Keratinocyte (primary cell): ENCODE measurements around the gene DNAJB2. TPM values are rescaled to one million over a fixed set of nuclear protein-coding genes. Genes with fewer than 3 reads are reported as not detected.

Experiments
- DNase-seq: peaks from one replicate; pipeline ENCODE4 v3.0.0-alpha.2; 2011; ENCODE audit warnings: low read depth, missing footprints, low spot score
- FAIRE-seq: peaks from 2 replicates; lab custom pipeline; 2011; peaks lifted over from hg19 to GRCh38; lab: Jason Lieb, UNC
- H2AFZ ChIP-seq: 2 replicates; pipeline ENCODE4 v1.6.0; 2012; ENCODE audit warnings: low read length, control low read depth, inconsistent platforms; ENCODE audit not compliant: control insufficient read depth
- H3K27ac ChIP-seq: 2 replicates; pipeline ENCODE4 v1.5.1; 2011; ENCODE audit warnings: low read length; ENCODE audit not compliant: control insufficient read depth, insufficient read depth
- H3K27me3 ChIP-seq: 3 replicates; pipeline ENCODE4 v1.6.0; 2011; ENCODE audit warnings: low read length; ENCODE audit not compliant: control insufficient read depth, insufficient read depth; ENCODE audit errors: extremely low read depth
- H3K36me3 ChIP-seq, 2 experiments: 2 replicates in 1 of 2; 3 replicates in 1 of 2; pipeline ENCODE4 v1.5.1; 2011; ENCODE audit warnings: low read length in 2 of 2, mild to moderate bottlenecking in 1 of 2; ENCODE audit not compliant: control insufficient read depth in 2 of 2, insufficient read depth in 2 of 2; ENCODE audit errors: extremely low read depth in 1 of 2
- H3K4me1 ChIP-seq: 3 replicates; pipeline ENCODE4 v1.5.1; 2011; ENCODE audit warnings: low read length; ENCODE audit not compliant: control insufficient read depth, insufficient read depth; ENCODE audit errors: extremely low read depth
- H3K4me2 ChIP-seq: 3 replicates; pipeline ENCODE4 v1.6.0; 2011; ENCODE audit warnings: low read depth, low read length; ENCODE audit not compliant: control insufficient read depth, insufficient read depth; ENCODE audit errors: extremely low read depth
- H3K4me3 ChIP-seq, 3 experiments: fragments of 200-600 bp in 1 of 3; sonication (generic) in 1 of 3; 2 replicates in 2 of 3; 3 replicates in 1 of 3; pipeline ENCODE4 v1.5.1; 2011 to 2016; ENCODE audit warnings: low read length in 3 of 3, mild to moderate bottlenecking in 3 of 3, control low read depth in 2 of 3, inconsistent platforms in 1 of 3, low read depth in 1 of 3, mixed read lengths in 1 of 3, mixed run types in 1 of 3, moderate library complexity in 1 of 3; ENCODE audit not compliant: control insufficient read depth in 2 of 3, insufficient read depth in 2 of 3; ENCODE audit errors: extremely low read depth in 1 of 3
- H3K79me2 ChIP-seq: 2 replicates; pipeline ENCODE4 v1.6.0; 2012; ENCODE audit warnings: low read length; ENCODE audit not compliant: control insufficient read depth, insufficient read depth
- H3K9ac ChIP-seq: 3 replicates; pipeline ENCODE4 v1.6.0; 2011; ENCODE audit warnings: low read length; ENCODE audit not compliant: control insufficient read depth, insufficient read depth; ENCODE audit errors: extremely low read depth
- H3K9me1 ChIP-seq: 3 replicates; pipeline ENCODE4 v1.6.0; 2011; ENCODE audit warnings: low read length; ENCODE audit not compliant: control insufficient read depth, insufficient read depth; ENCODE audit errors: extremely low read depth
- H3K9me3 ChIP-seq: 2 replicates; pipeline ENCODE4 v1.5.1; 2012; ENCODE audit warnings: low read depth, low read length; ENCODE audit not compliant: control insufficient read depth
- H4K20me1 ChIP-seq: 3 replicates; pipeline ENCODE4 v1.6.0; 2011; ENCODE audit warnings: low read length; ENCODE audit not compliant: control insufficient read depth, insufficient read depth; ENCODE audit errors: extremely low read depth
- CTCF ChIP-seq, 3 experiments: IDR thresholded peaks in 1 of 3; conservative IDR thresholded peaks in 1 of 3; optimal IDR thresholded peaks in 1 of 3; 2 replicates in 2 of 3; 3 replicates in 1 of 3; pipeline versions ENCODE3 to v1.5.1; 2011; ENCODE audit warnings: low read length in 3 of 3, mild to moderate bottlenecking in 3 of 3, moderate library complexity in 2 of 3, control low read depth in 1 of 3, inconsistent platforms in 1 of 3; ENCODE audit not compliant: insufficient read depth in 2 of 3; ENCODE audit errors: extremely low read depth in 1 of 3
- EZH2 ChIP-seq: IDR thresholded peaks from one replicate; pipeline ENCODE4 v1.6.1; 2012; ENCODE audit warnings: inconsistent platforms, mild to moderate bottlenecking, low read length, moderate library complexity
- dilution Hi-C: fragments of 300-500 bp; cut with MboI; formaldehyde crosslinking; loops from one replicate; pipeline ENCODE4 v1.7.0; 2020; ENCODE audit warnings: low sequenced_read_pairs; ENCODE audit not compliant: extremely low pct_ligation_motif_present
- polyA plus RNA-seq, 5 experiments: library from polyadenylated mRNA; depleted of rRNA in 3 of 5; stranded (reverse) in 3 of 5; stranded (forward) in 1 of 5; unstranded in 1 of 5; fragments of >200 nt; gene quantifications; 1 replicate in 1 of 5; 2 replicates in 3 of 5; 3 replicates in 1 of 5; pipeline versions ENCODE4 v1.2.1 to v1.2.3, GENCODE V29; 2011 to 2012; ENCODE audit warnings: missing spikeins in 2 of 5, low read depth in 1 of 5, low replicate concordance in 1 of 5

The DNAJB2 gene
- polyA plus RNA-seq, 1 donor (not counting 4 experiments of a cell fraction or from before 2014, with no cell fraction given): 51.7 TPM

GRCh38 chr2:219284501-219285372 lies 5.6 kb downstream of the DNAJB2 start:
- peaks cover 40% of the 10 kb centered on the region for H3K4me1 ChIP-seq
- peaks cover 23 to 27% of the 10 kb centered on the region in 2 experiments for H3K36me3 ChIP-seq
- H3K4me2 ChIP-seq: peak overlapping the region; percentile 76
- peaks cover 6% of the 10 kb centered on the region for H3K79me2 ChIP-seq
- DNase-seq (no peak), FAIRE-seq (no peak)
- no peak overlapping the region for H3K9ac ChIP-seq
- no peak overlapping the region for H2AFZ ChIP-seq
- dilution Hi-C loops: no loop called here
- peak overlapping the region; percentile 65 for H3K27ac ChIP-seq
- H3K27me3 ChIP-seq: no peaks in the 10 kb centered on the region
- H3K9me1 ChIP-seq: no peaks in the 10 kb centered on the region
- H4K20me1 ChIP-seq: no peaks in the 10 kb centered on the region
- peak overlapping the region in 1 of 3 experiments; percentile 52 for H3K4me3 ChIP-seq
- no peaks in the 10 kb centered on the region for H3K9me3 ChIP-seq
- TF ChIP-seq CTCF (optimal IDR thresholded peaks at IDR 0.05 in 1 of 3, IDR thresholded peaks at IDR 0.05 in 1 of 3, conservative IDR thresholded peaks at IDR 0.05 in 1 of 3; ENCODE audit: extremely low read depth in 1 of 3, insufficient read depth in 2 of 3, low read length in 3 of 3) (no peak), EZH2 (no peak)

- no peak for DNase-seq
- Histone ChIP-seq H3K9me1 (no peaks in the 10 kb centered on the region), H3K4me1 (peaks cover 39% of the 10 kb centered on the region), H4K20me1 (no peaks in the 10 kb centered on the region), H3K9me3 (no peaks in the 10 kb centered on the region), H3K4me3 (peak overlapping the region in 2 of 3 experiments; percentile 30 to 52), H3K79me2 (no peaks in the 10 kb centered on the region), H3K4me2 (peak overlapping the region; percentile 76), H3K36me3 (peaks cover 23 to 27% of the 10 kb centered on the region in 2 experiments), H3K27me3 (no peaks in the 10 kb centered on the region), H3K27ac (peak overlapping the region; percentile 65), H3K9ac (peak overlapping the region; percentile 69), H2AFZ (peak overlapping the region; percentile 64)
- TF ChIP-seq EZH2: no peak
- TF ChIP-seq CTCF (optimal IDR thresholded peaks at IDR 0.05 in 1 of 3, IDR thresholded peaks at IDR 0.05 in 1 of 3, conservative IDR thresholded peaks at IDR 0.05 in 1 of 3; ENCODE audit: extremely low read depth in 1 of 3, insufficient read depth in 2 of 3, low read length in 3 of 3): no peak
- no peak for FAIRE-seq
- dilution Hi-C loops: no loop called here
These were observed 6.2 kb downstream of the DNAJB2 start for GRCh38 chr2:219285373-219285735.
